Endothelial cell (in vitro differentiated cells): Measurements from ENCODE around the gene USP35. TPM values are rescaled to one million over a fixed set of nuclear protein-coding genes. Genes with fewer than 3 reads are reported as not detected.
A peak's percentile ranks its signal among the peaks of the same experiment; 100 is the strongest.
"Not testable (repeated sequence)": the region's sequence is repeated elsewhere in the genome, so short reads cannot be mapped to it uniquely, and the experiment has no call there.

Experiments used
- DNase-seq: peaks from one replicate; pipeline ENCODE4 v3.0.0; 2021; ENCODE audit warnings: low spot score
- H3K27ac Mint-ChIP-seq: one replicate; pipeline ENCODE4 v1.8.0; 2021; ENCODE audit warnings: mixed read lengths, inconsistent platforms; ENCODE audit not compliant: unreplicated experiment
- H3K27me3 Mint-ChIP-seq: one replicate; pipeline ENCODE4 v1.8.0; 2021; ENCODE audit warnings: mild to moderate bottlenecking, moderate library complexity, mixed read lengths, inconsistent platforms; ENCODE audit not compliant: unreplicated experiment
- H3K36me3 Mint-ChIP-seq: one replicate; pipeline ENCODE4 v1.8.0; 2021; ENCODE audit warnings: mild to moderate bottlenecking, low read depth, mixed read lengths, inconsistent platforms; ENCODE audit not compliant: unreplicated experiment
- H3K4me1 Mint-ChIP-seq: one replicate; pipeline ENCODE4 v1.8.0; 2021; ENCODE audit warnings: mild to moderate bottlenecking, mixed read lengths, inconsistent platforms; ENCODE audit not compliant: unreplicated experiment
- H3K4me3 Mint-ChIP-seq: one replicate; pipeline ENCODE4 v1.8.0; 2021; ENCODE audit warnings: mild to moderate bottlenecking, mixed read lengths, inconsistent platforms; ENCODE audit not compliant: unreplicated experiment
- H3K9me3 Mint-ChIP-seq: one replicate; pipeline ENCODE4 v1.8.0; 2021; ENCODE audit warnings: mixed read lengths, inconsistent platforms; ENCODE audit not compliant: unreplicated experiment
- total RNA-seq: library from RNA; stranded (reverse); fragmentation: NEBNext Ultra II Directional; extraction: Animal tissue kit (Norgen Biotek cat#: 25700); gene quantifications from one replicate; pipeline ENCODE4 v1.2.1, GENCODE V29; 2021; ENCODE audit not compliant: unreplicated experiment
- TF ChIP-seq, protein P1 (sequence below): fragments of 200-600 bp; sonication (generic); IDR thresholded peaks from one replicate; pipeline ENCODE4 v1.5.0; 2021; ENCODE audit warnings: antibody characterized with exemption; ENCODE audit not compliant: unreplicated experiment

The USP35 gene
- total RNA-seq, 1 donor from 2014 or later, result 26.0 TPM

GRCh38 chr11:78170413-78170812 lies 18.3 kb upstream of the USP35 start:
- DNase-seq, result no peak
- Mint-ChIP-seq H3K36me3 (peaks cover 37% of the 10 kb centered on the region), H3K4me3 (no peak overlapping the region), H3K9me3 (no peaks in the 10 kb centered on the region), H3K4me1 (peaks cover 13% of the 10 kb centered on the region), H3K27me3 (peaks cover 3% of the 10 kb centered on the region), H3K27ac (peak overlapping the region; percentile 8)
- TF ChIP-seq, protein P1, sequence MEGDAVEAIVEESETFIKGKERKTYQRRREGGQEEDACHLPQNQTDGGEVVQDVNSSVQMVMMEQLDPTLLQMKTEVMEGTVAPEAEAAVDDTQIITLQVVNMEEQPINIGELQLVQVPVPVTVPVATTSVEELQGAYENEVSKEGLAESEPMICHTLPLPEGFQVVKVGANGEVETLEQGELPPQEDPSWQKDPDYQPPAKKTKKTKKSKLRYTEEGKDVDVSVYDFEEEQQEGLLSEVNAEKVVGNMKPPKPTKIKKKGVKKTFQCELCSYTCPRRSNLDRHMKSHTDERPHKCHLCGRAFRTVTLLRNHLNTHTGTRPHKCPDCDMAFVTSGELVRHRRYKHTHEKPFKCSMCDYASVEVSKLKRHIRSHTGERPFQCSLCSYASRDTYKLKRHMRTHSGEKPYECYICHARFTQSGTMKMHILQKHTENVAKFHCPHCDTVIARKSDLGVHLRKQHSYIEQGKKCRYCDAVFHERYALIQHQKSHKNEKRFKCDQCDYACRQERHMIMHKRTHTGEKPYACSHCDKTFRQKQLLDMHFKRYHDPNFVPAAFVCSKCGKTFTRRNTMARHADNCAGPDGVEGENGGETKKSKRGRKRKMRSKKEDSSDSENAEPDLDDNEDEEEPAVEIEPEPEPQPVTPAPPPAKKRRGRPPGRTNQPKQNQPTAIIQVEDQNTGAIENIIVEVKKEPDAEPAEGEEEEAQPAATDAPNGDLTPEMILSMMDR, result no peak

GRCh38 chr11:78170874-78171549 lies 17.7 kb upstream of the USP35 start:
- Mint-ChIP-seq H3K4me1 (peaks cover 13% of the 10 kb centered on the region), H3K9me3 (no peaks in the 10 kb centered on the region), H3K36me3 (peaks cover 38% of the 10 kb centered on the region), H3K27me3 (peaks cover 3% of the 10 kb centered on the region), H3K4me3 (no peak overlapping the region), H3K27ac (peak overlapping the region; percentile 8)
- TF ChIP-seq, protein P1, result no peak
- no peak for DNase-seq

DNA sequence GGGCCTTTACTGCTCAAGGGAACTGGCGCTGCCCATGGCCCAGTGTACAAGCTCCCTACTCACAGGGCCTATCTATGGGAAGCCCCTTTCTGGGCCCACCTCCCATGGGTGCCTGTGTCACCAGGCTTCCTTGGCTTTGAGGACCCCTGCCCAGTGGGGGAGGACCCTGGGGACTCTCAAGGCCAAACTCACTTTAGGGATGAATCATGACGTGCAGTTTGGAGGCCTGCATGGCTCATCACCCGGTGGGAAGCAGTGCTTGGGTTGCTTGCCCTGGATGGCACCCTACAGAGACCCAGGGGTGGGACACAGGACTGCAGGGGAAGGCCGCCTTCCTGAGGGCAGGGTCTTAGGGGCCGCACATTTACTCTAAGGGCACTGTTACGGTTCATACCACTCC lies 16.8 kb upstream of the USP35 start:
- TF ChIP-seq, protein P1, result no peak
- Mint-ChIP-seq H3K27ac (no peak overlapping the region), H3K36me3 (peaks cover 48% of the 10 kb centered on the region), H3K4me1 (peaks cover 13% of the 10 kb centered on the region), H3K4me3 (no peak overlapping the region), H3K9me3 (no peaks in the 10 kb centered on the region), H3K27me3 (peaks cover 3% of the 10 kb centered on the region)
- DNase-seq, result no peak

DNA sequence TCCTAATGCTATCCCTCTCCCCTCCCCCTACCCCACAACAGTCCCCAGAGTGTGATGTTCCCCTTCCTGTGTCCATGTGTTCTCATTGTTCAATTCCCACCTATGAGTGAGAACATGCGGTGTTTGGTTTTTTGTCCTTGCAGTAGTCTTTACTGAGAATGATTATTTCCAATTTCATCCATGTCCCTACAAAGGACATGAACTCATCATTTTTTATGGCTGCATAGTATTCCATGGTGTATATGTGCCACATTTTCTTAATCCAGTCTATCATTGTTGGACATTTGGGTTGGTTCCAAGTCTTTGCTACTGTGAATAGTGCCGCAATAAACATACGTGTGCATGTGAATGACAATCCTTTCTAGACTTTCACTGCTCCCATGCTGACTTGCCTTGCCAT lies 12.9 kb upstream of the USP35 start:
- not testable (repeated sequence) for H3K27ac Mint-ChIP-seq

GRCh38 chr11:78176605-78177141 lies 12.0 kb upstream of the USP35 start:
- TF ChIP-seq, protein P1, result no peak
- peaks cover 8% of the 10 kb centered on the region for H3K27me3 Mint-ChIP-seq
- peaks cover 49% of the 10 kb centered on the region for H3K36me3 Mint-ChIP-seq
- H3K4me1 Mint-ChIP-seq, result peaks cover 11% of the 10 kb centered on the region
- peak overlapping the region; percentile 45 for H3K4me3 Mint-ChIP-seq
- H3K27ac Mint-ChIP-seq, result no peak overlapping the region
- no peaks in the 10 kb centered on the region for H3K9me3 Mint-ChIP-seq
- no peak for DNase-seq

More for the DNA sequence above, 12.9 kb upstream of the USP35 start:
- not testable (repeated sequence) for H3K27me3 Mint-ChIP-seq, DNase-seq, H3K9me3 Mint-ChIP-seq, H3K4me1 Mint-ChIP-seq
- Mint-ChIP-seq H3K36me3 (peaks cover 53% of the 10 kb centered on the region), H3K4me3 (peak overlapping the region; percentile 45)
